Measurements from ENCODE around the gene KITLG.

KITLG gene

GRCh38 chr12:88546226-88546625, 34.0 kb downstream of the KITLG start:
- H3K14ac ChIP-seq (ENCODE audit: low read length): no peak overlapping the region
- H3K36me3 ChIP-seq (replicated peaks in 1 of 2; ENCODE audit: control insufficient read depth in 2 of 2, insufficient read depth in 2 of 2, low read length in 2 of 2): peaks cover 0 to 33% of the 10 kb centered on the region in 2 donors
- no peaks in the 10 kb centered on the region for H3K79me1 ChIP-seq (ENCODE audit: low read depth, low read length)

GRCh38 chr12:88544991-88545980, 35.0 kb downstream of the KITLG start:
- Histone ChIP-seq H3K9me3 (replicated peaks in 1 of 2; ENCODE audit: control insufficient read depth in 2 of 2, insufficient read depth in 1 of 2, low read depth in 1 of 2, low read length in 2 of 2) (no peaks in the 10 kb centered on the region), H2AFZ (ENCODE audit: low read length) (no peak overlapping the region), H3K27ac (replicated peaks; ENCODE audit: low read length) (no peak overlapping the region), H2BK15ac (ENCODE audit: low read length) (no peak overlapping the region), H3K4me2 (ENCODE audit: insufficient read depth, low read length, poor library complexity, severe bottlenecking) (no peak overlapping the region), H4K91ac (ENCODE audit: low read depth, low read length, poor library complexity) (no peak overlapping the region), H3K23ac (ENCODE audit: low read depth, low read length, poor library complexity) (no peak overlapping the region), H2BK120ac (ENCODE audit: low read depth, low read length) (no peak overlapping the region), H3K27me3 (ENCODE audit: control insufficient read depth in 3 of 3, insufficient read depth in 3 of 3, low read depth in 1 of 3, low read length in 3 of 3) (no peaks in the 10 kb centered on the region), H3K14ac (ENCODE audit: low read length) (no peak overlapping the region), H2AK5ac (ENCODE audit: low read depth, low read length) (no peak overlapping the region), H3K36me3 (replicated peaks in 1 of 2; ENCODE audit: control insufficient read depth in 2 of 2, insufficient read depth in 2 of 2, low read length in 2 of 2) (peaks cover 0 to 36% of the 10 kb centered on the region in 2 donors), H2BK5ac (ENCODE audit: low read length) (no peak overlapping the region), H3K18ac (ENCODE audit: low read length) (no peak overlapping the region), H3K4ac (ENCODE audit: low read length) (no peak overlapping the region), H3K4me3 (ENCODE audit: low read length in 2 of 2) (no peak overlapping the region), H2BK12ac (ENCODE audit: low read length) (no peak overlapping the region), H3K79me1 (ENCODE audit: low read depth, low read length) (no peaks in the 10 kb centered on the region), H3K4me1 (ENCODE audit: control insufficient read depth in 2 of 2, insufficient read depth in 1 of 2, low read depth in 1 of 2, low read length in 2 of 2) (no peaks in the 10 kb centered on the region), H4K8ac (ENCODE audit: low read depth, low read length) (no peak overlapping the region), H3K9ac (ENCODE audit: low read depth, low read length, poor library complexity) (no peak overlapping the region)
- no peak for DNase-seq (ENCODE audit: low spot score)
- no CpG with 5 or more reads among the region's 10 CpGs for WGBS, 2 donors (ENCODE audit: extremely low coverage in 2 of 2, insufficient read length in 2 of 2, insufficient replicate concordance in 1 of 2)

More at GRCh38 chr12:88546226-88546625, 34.0 kb downstream of the KITLG start:
- Histone ChIP-seq H2AFZ (ENCODE audit: low read length) (no peak overlapping the region), H3K9me3 (replicated peaks in 1 of 2; ENCODE audit: control insufficient read depth in 2 of 2, insufficient read depth in 1 of 2, low read depth in 1 of 2, low read length in 2 of 2) (no peaks in the 10 kb centered on the region), H3K4me2 (ENCODE audit: insufficient read depth, low read length, poor library complexity, severe bottlenecking) (no peak overlapping the region), H3K4ac (ENCODE audit: low read length) (no peak overlapping the region), H4K91ac (ENCODE audit: low read depth, low read length, poor library complexity) (no peak overlapping the region), H2BK120ac (ENCODE audit: low read depth, low read length) (no peak overlapping the region), H2AK5ac (ENCODE audit: low read depth, low read length) (no peak overlapping the region), H2BK12ac (ENCODE audit: low read length) (no peak overlapping the region), H2BK5ac (ENCODE audit: low read length) (no peak overlapping the region), H3K23ac (ENCODE audit: low read depth, low read length, poor library complexity) (no peak overlapping the region), H3K18ac (ENCODE audit: low read length) (no peak overlapping the region), H3K4me1 (ENCODE audit: control insufficient read depth in 2 of 2, insufficient read depth in 1 of 2, low read depth in 1 of 2, low read length in 2 of 2) (no peaks in the 10 kb centered on the region), H2BK15ac (ENCODE audit: low read length) (no peak overlapping the region), H3K4me3 (ENCODE audit: low read length in 2 of 2) (no peak overlapping the region), H3K27me3 (ENCODE audit: control insufficient read depth in 3 of 3, insufficient read depth in 3 of 3, low read depth in 1 of 3, low read length in 3 of 3) (no peaks in the 10 kb centered on the region), H3K27ac (replicated peaks; ENCODE audit: low read length) (no peak overlapping the region), H4K8ac (ENCODE audit: low read depth, low read length) (no peak overlapping the region), H3K9ac (ENCODE audit: low read depth, low read length, poor library complexity) (no peak overlapping the region)
- WGBS, 2 donors (ENCODE audit: extremely low coverage in 2 of 2, insufficient read length in 2 of 2, insufficient replicate concordance in 1 of 2): no CpG with 5 or more reads among the region's 2 CpGs
- DNase-seq (ENCODE audit: low spot score): no peak

GRCh38 chr12:88539893-88540292, 40.4 kb downstream of the KITLG start:
- no peak overlapping the region for H2AK5ac ChIP-seq (ENCODE audit: low read depth, low read length)
- WGBS, 2 donors (ENCODE audit: extremely low coverage in 2 of 2, insufficient read length in 2 of 2, insufficient replicate concordance in 1 of 2): no CpG with 5 or more reads among the region's 1 CpG
- no peak overlapping the region for H3K4me3 ChIP-seq (ENCODE audit: low read length in 2 of 2)
- H3K9me3 ChIP-seq (replicated peaks in 1 of 2; ENCODE audit: control insufficient read depth in 2 of 2, insufficient read depth in 1 of 2, low read depth in 1 of 2, low read length in 2 of 2): no peaks in the 10 kb centered on the region
- H4K91ac ChIP-seq (ENCODE audit: low read depth, low read length, poor library complexity): no peak overlapping the region
- no peak overlapping the region for H3K4me2 ChIP-seq (ENCODE audit: insufficient read depth, low read length, poor library complexity, severe bottlenecking)
- H3K18ac ChIP-seq (ENCODE audit: low read length): no peak overlapping the region
- H3K27ac ChIP-seq (replicated peaks; ENCODE audit: low read length): no peak overlapping the region
- no peak overlapping the region for H3K9ac ChIP-seq (ENCODE audit: low read depth, low read length, poor library complexity)
- no peaks in the 10 kb centered on the region for H3K27me3 ChIP-seq (ENCODE audit: control insufficient read depth in 3 of 3, insufficient read depth in 3 of 3, low read depth in 1 of 3, low read length in 3 of 3)
- no peaks in the 10 kb centered on the region for H3K79me1 ChIP-seq (ENCODE audit: low read depth, low read length)
- H2BK5ac ChIP-seq (ENCODE audit: low read length): no peak overlapping the region
- H2BK12ac ChIP-seq (ENCODE audit: low read length): no peak overlapping the region
- no peak overlapping the region for H3K14ac ChIP-seq (ENCODE audit: low read length)
- DNase-seq (ENCODE audit: low spot score): no peak
- H3K36me3 ChIP-seq (replicated peaks in 1 of 2; ENCODE audit: control insufficient read depth in 2 of 2, insufficient read depth in 2 of 2, low read length in 2 of 2): peaks cover 0 to 40% of the 10 kb centered on the region in 2 donors
- no peak overlapping the region for H2BK15ac ChIP-seq (ENCODE audit: low read length)
- no peak overlapping the region for H3K4ac ChIP-seq (ENCODE audit: low read length)
- H3K4me1 ChIP-seq (ENCODE audit: control insufficient read depth in 2 of 2, insufficient read depth in 1 of 2, low read depth in 1 of 2, low read length in 2 of 2): no peaks in the 10 kb centered on the region
- H2AFZ ChIP-seq (ENCODE audit: low read length): no peak overlapping the region
- no peak overlapping the region for H2BK120ac ChIP-seq (ENCODE audit: low read depth, low read length)
- no peak overlapping the region for H3K23ac ChIP-seq (ENCODE audit: low read depth, low read length, poor library complexity)
- H4K8ac ChIP-seq (ENCODE audit: low read depth, low read length): no peak overlapping the region

- no peak overlapping the region for H2AK5ac ChIP-seq (ENCODE audit: low read depth, low read length)
- no peak overlapping the region for H4K8ac ChIP-seq (ENCODE audit: low read depth, low read length)
- no peak overlapping the region for H3K14ac ChIP-seq (ENCODE audit: low read length)
- H2BK5ac ChIP-seq (ENCODE audit: low read length): no peak overlapping the region
- H3K4me1 ChIP-seq (ENCODE audit: control insufficient read depth in 2 of 2, insufficient read depth in 1 of 2, low read depth in 1 of 2, low read length in 2 of 2): no peaks in the 10 kb centered on the region
- no peak overlapping the region for H2BK12ac ChIP-seq (ENCODE audit: low read length)
- no peak overlapping the region for H2BK15ac ChIP-seq (ENCODE audit: low read length)
- no peak overlapping the region for H3K4ac ChIP-seq (ENCODE audit: low read length)
- H3K79me1 ChIP-seq (ENCODE audit: low read depth, low read length): no peaks in the 10 kb centered on the region
- WGBS, 2 donors (ENCODE audit: extremely low coverage in 2 of 2, insufficient read length in 2 of 2, insufficient replicate concordance in 1 of 2): no CpG with 5 or more reads among the region's 2 CpGs
- no peak for DNase-seq (ENCODE audit: low spot score)
- no peak overlapping the region for H2AFZ ChIP-seq (ENCODE audit: low read length)
- no peak overlapping the region for H4K91ac ChIP-seq (ENCODE audit: low read depth, low read length, poor library complexity)
- no peak overlapping the region for H3K4me2 ChIP-seq (ENCODE audit: insufficient read depth, low read length, poor library complexity, severe bottlenecking)
- H3K9ac ChIP-seq (ENCODE audit: low read depth, low read length, poor library complexity): no peak overlapping the region
- H3K4me3 ChIP-seq (ENCODE audit: low read length in 2 of 2): no peak overlapping the region
- H3K18ac ChIP-seq (ENCODE audit: low read length): no peak overlapping the region
- H3K23ac ChIP-seq (ENCODE audit: low read depth, low read length, poor library complexity): no peak overlapping the region
- peaks cover 0 to 29% of the 10 kb centered on the region in 2 donors for H3K36me3 ChIP-seq (replicated peaks in 1 of 2; ENCODE audit: control insufficient read depth in 2 of 2, insufficient read depth in 2 of 2, low read length in 2 of 2)
- H2BK120ac ChIP-seq (ENCODE audit: low read depth, low read length): no peak overlapping the region
- no peak overlapping the region for H3K27ac ChIP-seq (replicated peaks; ENCODE audit: low read length)
- no peaks in the 10 kb centered on the region for H3K9me3 ChIP-seq (replicated peaks in 1 of 2; ENCODE audit: control insufficient read depth in 2 of 2, insufficient read depth in 1 of 2, low read depth in 1 of 2, low read length in 2 of 2)
- H3K27me3 ChIP-seq (ENCODE audit: control insufficient read depth in 3 of 3, insufficient read depth in 3 of 3, low read depth in 1 of 3, low read length in 3 of 3): no peaks in the 10 kb centered on the region
Measured at GRCh38 chr12:88538697-88539096, 41.6 kb downstream of the KITLG start.

Measured in neuronal stem cell (in vitro differentiated cells).